Hepatic stellate cell (primary cell): ENCODE data around the gene PSME4.
A peak's percentile ranks its signal among the peaks of the same experiment; 100 is the strongest.
"Not testable (repeated sequence)": the region's sequence is repeated elsewhere in the genome, so short reads cannot be mapped to it uniquely, and the experiment has no call there.

Experiments
- DNase-seq: peaks from one replicate; pipeline ENCODE4 v3.0.0; 2011; ENCODE audit warnings: low spot score

Gene PSME4

GRCh38 chr2:53964987-53965687 is 5.7 kb downstream of the PSME4 start:
- no peak for DNase-seq

GRCh38 chr2:53964257-53964952 is 6.4 kb downstream of the PSME4 start:
- no peak for DNase-seq

GRCh38 chr2:53961478-53962216 is 9.1 kb downstream of the PSME4 start:
- DNase-seq: not testable (repeated sequence)

- no peak for DNase-seq
Observed at GRCh38 chr2:53960476-53960875, 10.3 kb downstream of the PSME4 start.

- DNase-seq: no peak
Observed at GRCh38 chr2:53958443-53958842, 12.3 kb downstream of the PSME4 start.

GRCh38 chr2:53952519-53952918 is 18.3 kb downstream of the PSME4 start:
- no peak for DNase-seq

GRCh38 chr2:53949457-53949856 is 21.3 kb downstream of the PSME4 start:
- no peak for DNase-seq

GRCh38 chr2:53945538-53945937 is 25.3 kb downstream of the PSME4 start:
- no peak for DNase-seq

GRCh38 chr2:53944542-53944941 is 26.3 kb downstream of the PSME4 start:
- DNase-seq: no peak

GRCh38 chr2:53942280-53942679 is 28.5 kb downstream of the PSME4 start:
- DNase-seq: no peak

GRCh38 chr2:53941749-53942148 is 29.0 kb downstream of the PSME4 start:
- no peak for DNase-seq

GRCh38 chr2:53939656-53940055 is 31.1 kb downstream of the PSME4 start:
- no peak for DNase-seq

GRCh38 chr2:53938904-53939303 is 31.9 kb downstream of the PSME4 start:
- DNase-seq: no peak

GRCh38 chr2:53933329-53933728 is 37.5 kb downstream of the PSME4 start:
- no peak for DNase-seq

GRCh38 chr2:53926321-53926720 is 44.5 kb downstream of the PSME4 start:
- DNase-seq: not testable (repeated sequence)

GRCh38 chr2:53913721-53914120 is 57.1 kb downstream of the PSME4 start:
- peak; percentile 5 for DNase-seq

GRCh38 chr2:53911434-53912189 is 59.2 kb downstream of the PSME4 start:
- DNase-seq: no peak

GRCh38 chr2:53907582-53907981 is 63.2 kb downstream of the PSME4 start:
- DNase-seq: no peak

GRCh38 chr2:53905396-53905795 is 65.4 kb downstream of the PSME4 start:
- no peak for DNase-seq

- DNase-seq: no peak
Observed at GRCh38 chr2:53903011-53903410, 67.8 kb downstream of the PSME4 start.

- DNase-seq: no peak
Observed at GRCh38 chr2:53901192-53901591, 69.6 kb downstream of the PSME4 start.

GRCh38 chr2:53896864-53897263 is 73.9 kb downstream of the PSME4 start:
- peak; percentile 13 for DNase-seq
